Measurements from ENCODE around the gene RNF44.

The RNF44 gene

DNA sequence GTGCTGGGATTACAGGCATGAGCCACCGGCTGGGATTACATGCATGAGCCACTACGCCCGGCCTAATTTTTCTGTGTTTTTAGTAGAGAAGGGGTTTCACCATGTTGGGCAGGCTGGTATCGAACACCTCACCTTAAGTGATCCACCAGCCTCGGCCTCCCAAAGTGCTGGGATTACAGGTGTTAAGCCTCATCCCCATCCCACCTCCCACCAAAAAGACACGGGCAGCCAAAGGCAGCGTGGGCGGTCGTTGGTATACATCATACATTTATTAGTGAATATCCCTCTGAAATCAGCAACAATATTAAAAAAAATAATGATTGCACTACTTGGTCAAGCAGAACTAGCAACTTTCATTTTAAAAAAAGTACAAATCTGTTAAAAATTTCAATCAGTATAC is 10.7 kb downstream of the RNF44 start:
- Histone ChIP-seq H3K79me2 (ENCODE audit: low read length) (no peaks in the 10 kb centered on the region), H2AFZ (ENCODE audit: low read length) (no peak overlapping the region), H3K9me3 (replicated peaks; ENCODE audit: insufficient read depth, low read length) (no peaks in the 10 kb centered on the region), H3K27me3 (replicated peaks; ENCODE audit: insufficient read depth, low read length) (no peaks in the 10 kb centered on the region), H3K9ac (ENCODE audit: low read length) (no peak overlapping the region), H3K4me1 (ENCODE audit: low read length) (no peaks in the 10 kb centered on the region), H3K27ac (ENCODE audit: low read length) (no peak overlapping the region), H4K20me1 (ENCODE audit: insufficient read depth, low read length) (no peaks in the 10 kb centered on the region), H3F3A (ENCODE audit: insufficient read depth, low read length) (no peaks in the 10 kb centered on the region), H3K4me2 (ENCODE audit: low read depth, low read length) (no peak overlapping the region), H3K9me2 (replicated peaks; ENCODE audit: insufficient read depth, low read length) (no peaks in the 10 kb centered on the region), H3K4me3 (ENCODE audit: low read length) (no peak overlapping the region), H3K36me3 (replicated peaks; ENCODE audit: insufficient read depth, low read length) (no peaks in the 10 kb centered on the region)
- TF ChIP-seq EZH2 (optimal IDR thresholded peaks at IDR 0.05; ENCODE audit: low read depth, low read length): no peak
- no peak for TF ChIP-seq EZH2phosphoT487 (IDR thresholded peaks at IDR 0.05; ENCODE audit: low read length)
- TF ChIP-seq, protein P1, sequence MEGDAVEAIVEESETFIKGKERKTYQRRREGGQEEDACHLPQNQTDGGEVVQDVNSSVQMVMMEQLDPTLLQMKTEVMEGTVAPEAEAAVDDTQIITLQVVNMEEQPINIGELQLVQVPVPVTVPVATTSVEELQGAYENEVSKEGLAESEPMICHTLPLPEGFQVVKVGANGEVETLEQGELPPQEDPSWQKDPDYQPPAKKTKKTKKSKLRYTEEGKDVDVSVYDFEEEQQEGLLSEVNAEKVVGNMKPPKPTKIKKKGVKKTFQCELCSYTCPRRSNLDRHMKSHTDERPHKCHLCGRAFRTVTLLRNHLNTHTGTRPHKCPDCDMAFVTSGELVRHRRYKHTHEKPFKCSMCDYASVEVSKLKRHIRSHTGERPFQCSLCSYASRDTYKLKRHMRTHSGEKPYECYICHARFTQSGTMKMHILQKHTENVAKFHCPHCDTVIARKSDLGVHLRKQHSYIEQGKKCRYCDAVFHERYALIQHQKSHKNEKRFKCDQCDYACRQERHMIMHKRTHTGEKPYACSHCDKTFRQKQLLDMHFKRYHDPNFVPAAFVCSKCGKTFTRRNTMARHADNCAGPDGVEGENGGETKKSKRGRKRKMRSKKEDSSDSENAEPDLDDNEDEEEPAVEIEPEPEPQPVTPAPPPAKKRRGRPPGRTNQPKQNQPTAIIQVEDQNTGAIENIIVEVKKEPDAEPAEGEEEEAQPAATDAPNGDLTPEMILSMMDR (IDR thresholded peaks at IDR 0.05; ENCODE audit: low read length): no peak
- DNase-seq: no peak

DNA sequence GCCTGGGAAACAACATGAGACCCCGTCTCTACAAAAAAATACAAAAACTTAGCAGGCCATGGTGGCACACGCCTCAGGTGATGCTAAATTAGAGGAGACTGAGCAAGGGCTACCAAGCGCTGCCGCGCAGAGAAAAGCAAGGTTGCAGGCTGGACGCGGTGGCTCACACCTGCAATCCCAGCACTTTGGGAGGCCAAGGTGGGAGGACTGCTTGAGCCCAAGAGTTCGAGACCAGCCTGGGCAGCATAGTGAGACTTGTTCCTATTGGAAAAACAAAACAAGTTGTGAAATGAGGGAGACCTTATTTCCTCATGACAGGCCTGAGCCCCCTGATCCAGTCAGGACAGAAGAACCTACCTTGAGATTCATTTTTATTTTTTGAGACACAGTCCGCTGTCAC is 11.5 kb downstream of the RNF44 start:
- H3K9me3 ChIP-seq (replicated peaks; ENCODE audit: insufficient read depth, low read length): no peaks in the 10 kb centered on the region
- no peaks in the 10 kb centered on the region for H3K79me2 ChIP-seq (ENCODE audit: low read length)
- TF ChIP-seq EZH2phosphoT487 (IDR thresholded peaks at IDR 0.05; ENCODE audit: low read length): no peak
- TF ChIP-seq EZH2 (optimal IDR thresholded peaks at IDR 0.05; ENCODE audit: low read depth, low read length): no peak
- TF ChIP-seq, protein P1 (IDR thresholded peaks at IDR 0.05; ENCODE audit: low read length): no peak
- DNase-seq: no peak
- H3K4me2 ChIP-seq (ENCODE audit: low read depth, low read length): no peak overlapping the region
- H3K4me1 ChIP-seq (ENCODE audit: low read length): no peaks in the 10 kb centered on the region
- H3K27me3 ChIP-seq (replicated peaks; ENCODE audit: insufficient read depth, low read length): no peaks in the 10 kb centered on the region
- no peak overlapping the region for H3K27ac ChIP-seq (ENCODE audit: low read length)
- H3K9ac ChIP-seq (ENCODE audit: low read length): no peak overlapping the region
- H3F3A ChIP-seq (ENCODE audit: insufficient read depth, low read length): no peaks in the 10 kb centered on the region
- no peaks in the 10 kb centered on the region for H3K36me3 ChIP-seq (replicated peaks; ENCODE audit: insufficient read depth, low read length)
- no peaks in the 10 kb centered on the region for H3K9me2 ChIP-seq (replicated peaks; ENCODE audit: insufficient read depth, low read length)
- H2AFZ ChIP-seq (ENCODE audit: low read length): no peak overlapping the region
- H4K20me1 ChIP-seq (ENCODE audit: insufficient read depth, low read length): no peaks in the 10 kb centered on the region
- no peak overlapping the region for H3K4me3 ChIP-seq (ENCODE audit: low read length)

DNA sequence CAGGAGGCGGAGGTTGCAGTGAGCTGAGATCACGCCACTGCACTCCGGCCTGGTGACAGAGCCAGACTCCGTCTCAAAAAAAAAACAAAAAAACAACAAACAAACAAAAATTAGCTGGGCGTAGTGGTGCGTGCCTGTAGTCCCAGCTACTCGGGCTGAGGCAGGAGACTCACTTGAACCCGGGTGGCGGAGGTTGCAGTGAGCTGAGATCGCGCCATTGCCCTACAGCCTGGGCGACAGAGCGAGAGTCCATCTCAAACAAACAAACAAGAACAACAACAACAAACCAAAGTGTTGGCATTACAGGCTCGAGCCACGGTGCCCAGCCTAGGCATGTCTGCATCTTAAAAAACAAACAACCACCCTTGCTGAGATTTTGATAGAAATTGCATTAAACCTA is 12.2 kb downstream of the RNF44 start:
- H4K20me1 ChIP-seq (ENCODE audit: insufficient read depth, low read length): no peaks in the 10 kb centered on the region
- TF ChIP-seq EZH2phosphoT487 (IDR thresholded peaks at IDR 0.05; ENCODE audit: low read length): no peak
- no peak for TF ChIP-seq EZH2 (optimal IDR thresholded peaks at IDR 0.05; ENCODE audit: low read depth, low read length)
- TF ChIP-seq, protein P1 (IDR thresholded peaks at IDR 0.05; ENCODE audit: low read length): no peak
- no peak overlapping the region for H3K4me3 ChIP-seq (ENCODE audit: low read length)
- no peak overlapping the region for H3K9ac ChIP-seq (ENCODE audit: low read length)
- no peak overlapping the region for H3K4me2 ChIP-seq (ENCODE audit: low read depth, low read length)
- H2AFZ ChIP-seq (ENCODE audit: low read length): no peak overlapping the region
- no peaks in the 10 kb centered on the region for H3F3A ChIP-seq (ENCODE audit: insufficient read depth, low read length)
- H3K79me2 ChIP-seq (ENCODE audit: low read length): no peaks in the 10 kb centered on the region
- no peaks in the 10 kb centered on the region for H3K27me3 ChIP-seq (replicated peaks; ENCODE audit: insufficient read depth, low read length)
- no peaks in the 10 kb centered on the region for H3K4me1 ChIP-seq (ENCODE audit: low read length)
- no peak for DNase-seq
- H3K27ac ChIP-seq (ENCODE audit: low read length): no peak overlapping the region
- H3K9me2 ChIP-seq (replicated peaks; ENCODE audit: insufficient read depth, low read length): no peaks in the 10 kb centered on the region
- no peaks in the 10 kb centered on the region for H3K36me3 ChIP-seq (replicated peaks; ENCODE audit: insufficient read depth, low read length)
- H3K9me3 ChIP-seq (replicated peaks; ENCODE audit: insufficient read depth, low read length): no peaks in the 10 kb centered on the region

Measured in MM.1S (cell line).